Hepatocyte (in vitro differentiated cells): Measurements from ENCODE around the gene GFER. TPM values are rescaled to one million over a fixed set of nuclear protein-coding genes. Genes with fewer than 3 reads are reported as not detected.
A peak's percentile ranks its signal among the peaks of the same experiment; 100 is the strongest.

Experiments
- DNase-seq: peaks from one replicate; pipeline ENCODE4 v3.0.0-alpha.2; 2016; ENCODE audit warnings: low spot score
- H2AFZ ChIP-seq: fragments of 200-600 bp; sonication (generic); 2 replicates; pipeline ENCODE4 v1.6.0; 2016; ENCODE audit warnings: antibody characterized with exemption, mild to moderate bottlenecking
- H3K27ac ChIP-seq: fragments of 200-600 bp; sonication (generic); 2 replicates; pipeline ENCODE4 v1.5.1; 2016; ENCODE audit warnings: mild to moderate bottlenecking
- H3K27me3 ChIP-seq: fragments of 200-600 bp; sonication (generic); 2 replicates; pipeline ENCODE4 v1.6.1; 2016
- H3K36me3 ChIP-seq: fragments of 200-600 bp; sonication (generic); replicated peaks from 2 replicates; pipeline ENCODE4 v1.5.1; 2016; ENCODE audit warnings: low read depth; ENCODE audit not compliant: insufficient read depth
- H3K4me1 ChIP-seq: fragments of 200-600 bp; sonication (generic); 2 replicates; pipeline ENCODE4 v1.5.1; 2016; ENCODE audit warnings: mild to moderate bottlenecking, moderate library complexity; ENCODE audit not compliant: insufficient read depth
- H3K4me2 ChIP-seq: fragments of 200-600 bp; sonication (generic); 2 replicates; pipeline ENCODE4 v1.6.0; 2016
- H3K4me3 ChIP-seq: fragments of 200-600 bp; sonication (generic); 2 replicates; pipeline ENCODE4 v1.5.1; 2016; ENCODE audit warnings: mild to moderate bottlenecking
- H3K79me2 ChIP-seq: fragments of 200-600 bp; sonication (generic); 2 replicates; pipeline ENCODE4 v1.6.0; 2017; ENCODE audit warnings: mild to moderate bottlenecking
- H3K9me2 ChIP-seq: fragments of 200-600 bp; sonication (generic); replicated peaks from 2 replicates; pipeline ENCODE4 v1.6.0; 2017; ENCODE audit warnings: mild to moderate bottlenecking; ENCODE audit not compliant: insufficient read depth
- H3K9me3 ChIP-seq: fragments of 200-600 bp; sonication (generic); 2 replicates; pipeline ENCODE4 v1.5.1; 2016; ENCODE audit warnings: low read depth, mild to moderate bottlenecking
- H4K20me1 ChIP-seq: fragments of 200-600 bp; sonication (generic); 2 replicates; pipeline ENCODE4 v1.6.0; 2016; ENCODE audit warnings: mild to moderate bottlenecking; ENCODE audit not compliant: insufficient read depth, poor library complexity, severe bottlenecking
- CTCF ChIP-seq: fragments of 200-600 bp; sonication (generic); IDR thresholded peaks from 2 replicates; pipeline ENCODE4 v1.5.1; 2016; ENCODE audit warnings: antibody characterized with exemption, mild to moderate bottlenecking; ENCODE audit not compliant: poor library complexity
- EZH2 ChIP-seq: fragments of 200-600 bp; sonication (generic); IDR thresholded peaks from 2 replicates; pipeline ENCODE4 v1.6.1; 2016; ENCODE audit warnings: antibody characterized with exemption, mild to moderate bottlenecking, borderline replicate concordance
- EZH2phosphoT487 ChIP-seq: fragments of 200-600 bp; sonication (generic); IDR thresholded peaks from one replicate; pipeline ENCODE4 v1.6.1; 2018; ENCODE audit warnings: antibody characterized with exemption, mild to moderate bottlenecking, low read depth, moderate library complexity; ENCODE audit not compliant: unreplicated experiment, severe bottlenecking
- WGBS: methylation state at CpG from one replicate; pipeline ENCODE4 v1.1.6; 2016; ENCODE audit warnings: low lambda C conversion rate; ENCODE audit errors: missing lambda C conversion rate; 5-methylcytosine and 5-hydroxymethylcytosine counted together
- polyA plus RNA-seq: library from polyadenylated mRNA; unstranded; fragments of >200 nt; fragmentation: Nextera tagmentation; extraction: Ambion mirVana; gene quantifications from 2 replicates; pipeline ENCODE4 v1.2.1, GENCODE V29; 2016
- total RNA-seq: library from RNA; depleted of rRNA; stranded (reverse); fragments of >200 nt; gene quantifications from 2 replicates; pipeline ENCODE4 v1.2.3, GENCODE V29; 2014

GFER gene
- total and polyA plus RNA-seq, 2 experiments from 2014 or later = 34.9 to 44.0 TPM

GRCh38 chr16:1958715-1959268 is 25.2 kb upstream of the GFER start:
- Histone ChIP-seq H3K9me2 (no peaks in the 10 kb centered on the region), H3K79me2 (peaks cover 26% of the 10 kb centered on the region), H3K9me3 (no peaks in the 10 kb centered on the region), H2AFZ (peak overlapping the region; percentile 66), H3K36me3 (no peaks in the 10 kb centered on the region), H4K20me1 (peaks cover 23% of the 10 kb centered on the region), H3K27ac (peak overlapping the region; percentile 24), H3K4me2 (peak overlapping the region; percentile 85), H3K27me3 (no peaks in the 10 kb centered on the region), H3K4me3 (no peak overlapping the region), H3K4me1 (peaks cover 13% of the 10 kb centered on the region)
- TF ChIP-seq EZH2phosphoT487 = no peak
- TF ChIP-seq CTCF = no peak
- TF ChIP-seq EZH2 = no peak
- no peak for DNase-seq
- WGBS = 60% methylated on average over 14 of the region's 14 CpGs

GRCh38 chr16:1959269-1960039 is 24.5 kb upstream of the GFER start, which contains the start of gene NDUFB10:
NDUFB10 (plus strand) TSS chr16:1959538; CDS start chr16:1959625, 87 bp downstream.
- peaks cover 26% of the 10 kb centered on the region for H4K20me1 ChIP-seq
- H3K4me2 ChIP-seq = peak within 1 kb of the TSS; percentile 85
- DNase-seq = peak; percentile 96
- H3K27ac ChIP-seq = peak within 1 kb of the TSS; percentile 44
- peak within 1 kb of the TSS; percentile 59 for H3K4me3 ChIP-seq
- WGBS = under 1% methylated on average over 61 of the region's 79 CpGs
- H3K9me3 ChIP-seq = no peaks in the 10 kb centered on the region
- H2AFZ ChIP-seq = peak within 1 kb of the TSS; percentile 66
- H3K27me3 ChIP-seq = no peaks in the 10 kb centered on the region
- TF ChIP-seq CTCF (peak; percentile 68), EZH2 (no peak), EZH2phosphoT487 (no peak)
- peaks cover 14% of the 10 kb centered on the region for H3K4me1 ChIP-seq
- no peaks in the 10 kb centered on the region for H3K36me3 ChIP-seq
- H3K9me2 ChIP-seq = no peaks in the 10 kb centered on the region
- H3K79me2 ChIP-seq = peaks cover 31% of the 10 kb centered on the region

- no peak overlapping the region for H2AFZ ChIP-seq
Measured at GRCh38 chr16:1960665-1961630, 23.0 kb upstream of the GFER start.

More at GRCh38 chr16:1960665-1961630, 23.0 kb upstream of the GFER start:
- no peak overlapping the region for H3K4me3 ChIP-seq
- no peaks in the 10 kb centered on the region for H3K9me3 ChIP-seq
- H3K79me2 ChIP-seq = peaks cover 38% of the 10 kb centered on the region
- H3K27ac ChIP-seq = no peak overlapping the region
- H3K36me3 ChIP-seq = no peaks in the 10 kb centered on the region
- 62% methylated on average over 20 of the region's 20 CpGs for WGBS
- TF ChIP-seq EZH2phosphoT487 = no peak
- TF ChIP-seq EZH2 = no peak
- no peak for TF ChIP-seq CTCF
- peak overlapping the region; percentile 85 for H3K4me2 ChIP-seq
- H3K4me1 ChIP-seq = peaks cover 18% of the 10 kb centered on the region
- no peak for DNase-seq
- H3K27me3 ChIP-seq = no peaks in the 10 kb centered on the region
- H4K20me1 ChIP-seq = peaks cover 26% of the 10 kb centered on the region
- H3K9me2 ChIP-seq = no peaks in the 10 kb centered on the region
